ENCODE measurements around the gene KRT82. TPM values are rescaled to one million over a fixed set of nuclear protein-coding genes. Genes with fewer than 3 reads are reported as not detected.

The KRT82 gene
- total and polyA plus RNA-seq, 2 of the 8 experiments (the other 6 are each of a cell fraction or from before 2014, with no cell fraction given), result not detected

DNA sequence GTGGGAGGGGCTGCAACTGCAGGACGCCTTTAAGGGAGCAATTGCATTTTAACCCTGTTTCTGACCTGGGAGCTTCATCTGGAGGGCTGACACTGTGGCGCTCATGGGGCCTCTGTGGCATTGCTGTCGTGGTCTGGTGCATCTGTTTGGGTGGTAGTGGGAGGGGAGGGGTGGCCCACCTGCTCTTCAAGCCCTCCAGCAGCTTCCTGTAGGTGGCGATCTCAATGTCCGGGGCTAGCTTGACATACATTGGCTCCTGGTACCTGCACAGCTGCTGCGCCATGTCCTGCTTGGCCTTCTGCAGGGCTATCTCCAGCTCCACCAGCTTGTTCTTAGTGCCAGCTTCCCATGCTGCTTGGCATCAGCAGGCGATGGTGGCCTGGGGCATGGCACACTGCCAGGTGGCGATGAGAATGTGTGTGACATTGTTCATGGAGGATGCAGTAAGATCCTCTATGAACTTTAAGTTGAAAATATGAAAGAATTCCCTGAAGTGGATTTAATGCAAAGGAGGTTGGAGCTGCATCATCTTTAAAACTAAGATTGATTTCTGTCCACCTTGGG lies 7.7 kb upstream of the KRT82 start:
- H3K18ac ChIP-seq (ENCODE audit: extremely low read depth, low read length), result no peak overlapping the region
- H4K5ac ChIP-seq (ENCODE audit: insufficient read length, low read depth, low read length), result no peak overlapping the region
- no peak overlapping the region for H3K4me2 ChIP-seq (ENCODE audit: insufficient read depth in 1 of 2, low read depth in 2 of 2, low read length in 2 of 2)
- H2AK5ac ChIP-seq (ENCODE audit: low read depth, low read length), result no peak overlapping the region
- no peak overlapping the region for H4K91ac ChIP-seq (replicated peaks; ENCODE audit: insufficient read length, low read length)
- H4K8ac ChIP-seq (ENCODE audit: extremely low read depth, insufficient read depth, low read length), result no peak overlapping the region; the same call in 1 of the 2 replicates
- peaks cover 0 to 7% of the 10 kb centered on the region in 2 experiments; a peak in 1 of 4 replicates for H3K9me3 ChIP-seq (ENCODE audit: insufficient read depth in 2 of 2, low read depth in 1 of 2, low read length in 1 of 2)
- H3K9ac ChIP-seq (replicated peaks in 1 of 4; ENCODE audit: extremely low read depth in 1 of 4, low read depth in 3 of 4, low read length in 3 of 4), result no peak overlapping the region
- H2BK15ac ChIP-seq (ENCODE audit: low read length), result no peak overlapping the region
- no peaks in the 10 kb centered on the region for H3K79me1 ChIP-seq (ENCODE audit: low read depth, low read length)
- no peak overlapping the region for H3K56ac ChIP-seq (replicated peaks; ENCODE audit: insufficient read length, low read depth, low read length)
- no peaks in the 10 kb centered on the region for H3K23me2 ChIP-seq (ENCODE audit: low read depth, low read length)
- H3K23ac ChIP-seq (ENCODE audit: insufficient read length), result no peak overlapping the region
- no peak overlapping the region for H2BK20ac ChIP-seq (ENCODE audit: low read length)
- H3K4me1 ChIP-seq (replicated peaks in 1 of 4; ENCODE audit: control insufficient read depth in 3 of 4, insufficient read depth in 4 of 4, low read length in 3 of 4), result no peaks in the 10 kb centered on the region
- DNase-seq (ENCODE audit: low read depth in 1 of 2, low spot score in 2 of 2), result peak in 1 of 2 experiments; percentile 54
- no peak overlapping the region for H3K27ac ChIP-seq (ENCODE audit: low read depth, low read length)
- H3K36me3 ChIP-seq (ENCODE audit: control insufficient read depth in 2 of 4, insufficient read depth in 4 of 4, low read length in 3 of 4), result no peaks in the 10 kb centered on the region
- no peaks in the 10 kb centered on the region for H3K27me3 ChIP-seq (replicated peaks in 1 of 4; ENCODE audit: control insufficient read depth in 3 of 4, extremely low read depth in 1 of 4, insufficient read depth in 3 of 4, low read length in 3 of 4)
- H3K14ac ChIP-seq (ENCODE audit: insufficient read length), result no peak overlapping the region
- H2BK12ac ChIP-seq (ENCODE audit: low read depth, low read length), result no peak overlapping the region
- no peak overlapping the region for H2AFZ ChIP-seq (ENCODE audit: low read length)
- ChIA-PET CTCF (ENCODE audit: partially characterized antibody) (interaction anchor here (0.7 to 7.8 kb wide), 32 partner anchors 9 to 466 kb away, joined by 3 to 46 read pairs (median 4); partner anchors contain the start of genes KRT5 and KRT74), POLR2A (ENCODE audit: partially characterized antibody) (no interaction called here)
- no peak overlapping the region for H2BK120ac ChIP-seq (replicated peaks; ENCODE audit: low read depth, low read length)
- H4K20me1 ChIP-seq (replicated peaks in 1 of 2; ENCODE audit: control insufficient read depth in 1 of 2, insufficient read depth in 2 of 2, low read length in 2 of 2), result no peaks in the 10 kb centered on the region
- TF ChIP-seq, protein P1, sequence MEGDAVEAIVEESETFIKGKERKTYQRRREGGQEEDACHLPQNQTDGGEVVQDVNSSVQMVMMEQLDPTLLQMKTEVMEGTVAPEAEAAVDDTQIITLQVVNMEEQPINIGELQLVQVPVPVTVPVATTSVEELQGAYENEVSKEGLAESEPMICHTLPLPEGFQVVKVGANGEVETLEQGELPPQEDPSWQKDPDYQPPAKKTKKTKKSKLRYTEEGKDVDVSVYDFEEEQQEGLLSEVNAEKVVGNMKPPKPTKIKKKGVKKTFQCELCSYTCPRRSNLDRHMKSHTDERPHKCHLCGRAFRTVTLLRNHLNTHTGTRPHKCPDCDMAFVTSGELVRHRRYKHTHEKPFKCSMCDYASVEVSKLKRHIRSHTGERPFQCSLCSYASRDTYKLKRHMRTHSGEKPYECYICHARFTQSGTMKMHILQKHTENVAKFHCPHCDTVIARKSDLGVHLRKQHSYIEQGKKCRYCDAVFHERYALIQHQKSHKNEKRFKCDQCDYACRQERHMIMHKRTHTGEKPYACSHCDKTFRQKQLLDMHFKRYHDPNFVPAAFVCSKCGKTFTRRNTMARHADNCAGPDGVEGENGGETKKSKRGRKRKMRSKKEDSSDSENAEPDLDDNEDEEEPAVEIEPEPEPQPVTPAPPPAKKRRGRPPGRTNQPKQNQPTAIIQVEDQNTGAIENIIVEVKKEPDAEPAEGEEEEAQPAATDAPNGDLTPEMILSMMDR (IDR thresholded peaks at IDR 0.05; ENCODE audit: control extremely low read depth in 1 of 3, insufficient read depth in 1 of 3, low read depth in 1 of 3, low read length in 3 of 3), result peak; percentile 57 to 69 (median 67)
- TF ChIP-seq RAD21 (IDR thresholded peaks at IDR 0.05 in 1 of 2, conservative IDR thresholded peaks at IDR 0.05 in 1 of 2; ENCODE audit: low read depth in 2 of 2, low read length in 2 of 2), result peak; percentile 31 to 49; a peak in 2 of 4 replicates
- TF ChIP-seq, protein P2, sequence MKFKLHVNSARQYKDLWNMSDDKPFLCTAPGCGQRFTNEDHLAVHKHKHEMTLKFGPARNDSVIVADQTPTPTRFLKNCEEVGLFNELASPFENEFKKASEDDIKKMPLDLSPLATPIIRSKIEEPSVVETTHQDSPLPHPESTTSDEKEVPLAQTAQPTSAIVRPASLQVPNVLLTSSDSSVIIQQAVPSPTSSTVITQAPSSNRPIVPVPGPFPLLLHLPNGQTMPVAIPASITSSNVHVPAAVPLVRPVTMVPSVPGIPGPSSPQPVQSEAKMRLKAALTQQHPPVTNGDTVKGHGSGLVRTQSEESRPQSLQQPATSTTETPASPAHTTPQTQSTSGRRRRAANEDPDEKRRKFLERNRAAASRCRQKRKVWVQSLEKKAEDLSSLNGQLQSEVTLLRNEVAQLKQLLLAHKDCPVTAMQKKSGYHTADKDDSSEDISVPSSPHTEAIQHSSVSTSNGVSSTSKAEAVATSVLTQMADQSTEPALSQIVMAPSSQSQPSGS (IDR thresholded peaks at IDR 0.05; ENCODE audit: low read length), result no peak
- H3K4ac ChIP-seq (replicated peaks; ENCODE audit: insufficient read length, low read depth, low read length), result no peak overlapping the region
- 73% methylated on average over 8 of the region's 8 CpGs; no CpG with 5 or more reads in 1 of the 2 experiments for WGBS, 2 experiments (ENCODE audit: extremely low coverage in 1 of 2, insufficient coverage in 1 of 2, insufficient read length in 1 of 2, insufficient replicate concordance in 2 of 2, low coverage in 1 of 2, low lambda C conversion rate in 2 of 2, missing lambda C conversion rate in 1 of 2)
- no peak for FAIRE-seq
- H3K79me2 ChIP-seq (ENCODE audit: control insufficient read depth in 1 of 2, insufficient read depth in 2 of 2, low read length in 2 of 2), result no peaks in the 10 kb centered on the region
- no peak overlapping the region for H2BK5ac ChIP-seq (ENCODE audit: low read depth, low read length)
- no peak overlapping the region for H3K4me3 ChIP-seq (ENCODE audit: extremely low read depth in 1 of 4, insufficient read depth in 2 of 4, low read depth in 3 of 4, low read length in 4 of 4)
